ENCODE measurements around the gene ELK3. TPM values are rescaled to one million over a fixed set of nuclear protein-coding genes. Genes with fewer than 3 reads are reported as not detected.

The ELK3 gene
- polyA plus RNA-seq (2012; rRNA removed): 33.1 and 33.8 TPM in 2 replicates
- polyA plus RNA-seq (2012; cell fraction: cytosol; rRNA removed): 41.2 and 43.2 TPM in 2 replicates
- polyA plus RNA-seq (2012; cell fraction: nucleus; rRNA removed): 11.3 and 16.9 TPM in 2 replicates

DNA sequence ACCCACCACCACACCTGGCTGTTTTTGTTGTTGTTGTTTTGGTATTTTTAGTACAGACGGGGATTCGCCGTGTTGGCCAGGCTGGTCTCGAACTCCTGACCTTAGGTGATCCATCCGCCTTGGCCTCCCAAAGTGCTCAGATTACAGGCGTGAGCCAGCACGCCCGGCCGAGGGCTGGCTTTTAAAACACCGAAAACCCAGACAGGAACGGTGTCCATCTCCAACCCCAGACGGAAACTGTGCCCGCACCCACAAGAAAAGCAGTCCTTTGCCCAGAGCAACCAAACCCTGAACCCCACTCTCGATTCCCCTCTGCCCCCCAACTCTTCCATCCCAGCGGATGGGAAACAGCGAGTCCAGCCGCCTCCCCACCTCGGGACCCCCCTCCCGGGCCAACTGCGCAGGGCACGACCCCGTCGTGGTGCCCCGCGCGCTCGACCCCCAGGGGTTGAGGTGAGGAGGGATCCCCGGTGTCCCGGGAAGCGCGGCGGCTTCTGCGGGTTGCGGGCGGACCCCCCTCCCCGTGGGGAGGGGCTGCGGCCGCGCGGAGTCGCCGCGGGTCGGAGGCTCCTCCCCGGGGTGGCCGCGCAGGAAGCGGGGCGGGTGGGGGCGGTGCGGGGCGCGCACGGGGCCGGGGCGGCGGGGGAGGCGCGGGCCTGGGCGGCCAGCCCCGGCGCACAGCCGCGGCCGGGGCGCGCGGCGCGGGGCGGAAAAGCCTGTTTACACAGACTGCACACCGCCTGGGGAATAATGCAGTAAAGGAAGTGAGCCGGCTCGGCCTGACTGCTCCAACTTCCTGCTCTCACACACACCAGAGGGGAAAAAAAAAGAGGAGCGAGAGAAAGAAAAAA, at the start of gene ELK3:
Gene ELK3, plus strand, starts transcription at position 651 of the 851 bp plus-strand sequence.
- peaks cover 37% of the 10 kb centered on the region for H3K79me2 ChIP-seq (ENCODE audit: insufficient read depth)
- peak within 1 kb of the TSS; percentile 93 for H2AFZ ChIP-seq (ENCODE audit: low read depth)
- ChIA-PET POLR2A (no interaction called here), CTCF (interaction anchor here (6.0 kb wide), 1 partner anchor 22 kb away, joined by 30 read pairs; no protein-coding TSS in a partner anchor)
- H3K4me1 ChIP-seq (ENCODE audit: control insufficient read depth in 1 of 2, insufficient read depth in 2 of 2, low read depth in 1 of 2, low read length in 1 of 2): peaks cover 6 to 22% of the 10 kb centered on the region in 2 experiments; a peak in 3 of 4 replicates
- no peaks in the 10 kb centered on the region for H3K9me2 ChIP-seq
- no peaks in the 10 kb centered on the region for H3K9me3 ChIP-seq
- no peaks in the 10 kb centered on the region for H4K20me1 ChIP-seq (ENCODE audit: insufficient read depth)
- TF ChIP-seq RXRA (IDR thresholded peaks at IDR 0.05; ENCODE audit: borderline replicate concordance, low read depth) (no peak), TAF1 (IDR thresholded peaks at IDR 0.05; ENCODE audit: borderline replicate concordance, low read depth, low read length) (peak; percentile 36; the same call in 1 of the 2 replicates), MXI1 (IDR thresholded peaks at IDR 0.05; ENCODE audit: low read depth, low read length) (peak; percentile 52; the same call in 1 of the 2 replicates), GABPA (IDR thresholded peaks at IDR 0.05; ENCODE audit: low read depth) (peak; percentile 39; the same call in 1 of the 2 replicates), CHD2 (IDR thresholded peaks at IDR 0.05; ENCODE audit: low read length, partially characterized antibody) (peak; percentile 39), SIN3A (IDR thresholded peaks at IDR 0.05; ENCODE audit: borderline replicate concordance, low read depth, low read length) (peak; percentile 67; the same call in 1 of the 2 replicates), POLR2AphosphoS5 (IDR thresholded peaks at IDR 0.05; ENCODE audit: low read depth, low read length) (0 out of 2 replicates have a peak, but pooled peaks have one; percentile 32)
- TF ChIP-seq, protein P1, sequence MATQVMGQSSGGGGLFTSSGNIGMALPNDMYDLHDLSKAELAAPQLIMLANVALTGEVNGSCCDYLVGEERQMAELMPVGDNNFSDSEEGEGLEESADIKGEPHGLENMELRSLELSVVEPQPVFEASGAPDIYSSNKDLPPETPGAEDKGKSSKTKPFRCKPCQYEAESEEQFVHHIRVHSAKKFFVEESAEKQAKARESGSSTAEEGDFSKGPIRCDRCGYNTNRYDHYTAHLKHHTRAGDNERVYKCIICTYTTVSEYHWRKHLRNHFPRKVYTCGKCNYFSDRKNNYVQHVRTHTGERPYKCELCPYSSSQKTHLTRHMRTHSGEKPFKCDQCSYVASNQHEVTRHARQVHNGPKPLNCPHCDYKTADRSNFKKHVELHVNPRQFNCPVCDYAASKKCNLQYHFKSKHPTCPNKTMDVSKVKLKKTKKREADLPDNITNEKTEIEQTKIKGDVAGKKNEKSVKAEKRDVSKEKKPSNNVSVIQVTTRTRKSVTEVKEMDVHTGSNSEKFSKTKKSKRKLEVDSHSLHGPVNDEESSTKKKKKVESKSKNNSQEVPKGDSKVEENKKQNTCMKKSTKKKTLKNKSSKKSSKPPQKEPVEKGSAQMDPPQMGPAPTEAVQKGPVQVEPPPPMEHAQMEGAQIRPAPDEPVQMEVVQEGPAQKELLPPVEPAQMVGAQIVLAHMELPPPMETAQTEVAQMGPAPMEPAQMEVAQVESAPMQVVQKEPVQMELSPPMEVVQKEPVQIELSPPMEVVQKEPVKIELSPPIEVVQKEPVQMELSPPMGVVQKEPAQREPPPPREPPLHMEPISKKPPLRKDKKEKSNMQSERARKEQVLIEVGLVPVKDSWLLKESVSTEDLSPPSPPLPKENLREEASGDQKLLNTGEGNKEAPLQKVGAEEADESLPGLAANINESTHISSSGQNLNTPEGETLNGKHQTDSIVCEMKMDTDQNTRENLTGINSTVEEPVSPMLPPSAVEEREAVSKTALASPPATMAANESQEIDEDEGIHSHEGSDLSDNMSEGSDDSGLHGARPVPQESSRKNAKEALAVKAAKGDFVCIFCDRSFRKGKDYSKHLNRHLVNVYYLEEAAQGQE (IDR thresholded peaks at IDR 0.05; ENCODE audit: low read depth, low read length): no peak
- H3F3A ChIP-seq (replicated peaks; ENCODE audit: insufficient read depth): peaks cover 41% of the 10 kb centered on the region
- no peaks in the 10 kb centered on the region for H3K27me3 ChIP-seq (ENCODE audit: insufficient read depth)
- 23% methylated on average over 37 of the region's 75 CpGs for WGBS (ENCODE audit: low lambda C conversion rate)
- peak within 1 kb of the TSS; percentile 92 to 100 for H3K27ac ChIP-seq (ENCODE audit: low read depth in 2 of 2, low read length in 1 of 2)
- H3K4me2 ChIP-seq: peak within 1 kb of the TSS; percentile 87
- peak within 1 kb of the TSS; percentile 87 to 95 for H3K4me3 ChIP-seq (ENCODE audit: low read depth in 2 of 2, low read length in 1 of 2)
- peak; percentile 94 for DNase-seq
- H3K36me3 ChIP-seq (replicated peaks in 1 of 2; ENCODE audit: control insufficient read depth in 1 of 2, insufficient read depth in 2 of 2, low read length in 1 of 2): no peaks in the 10 kb centered on the region
- peak within 1 kb of the TSS; percentile 98 for H3K9ac ChIP-seq

DNA sequence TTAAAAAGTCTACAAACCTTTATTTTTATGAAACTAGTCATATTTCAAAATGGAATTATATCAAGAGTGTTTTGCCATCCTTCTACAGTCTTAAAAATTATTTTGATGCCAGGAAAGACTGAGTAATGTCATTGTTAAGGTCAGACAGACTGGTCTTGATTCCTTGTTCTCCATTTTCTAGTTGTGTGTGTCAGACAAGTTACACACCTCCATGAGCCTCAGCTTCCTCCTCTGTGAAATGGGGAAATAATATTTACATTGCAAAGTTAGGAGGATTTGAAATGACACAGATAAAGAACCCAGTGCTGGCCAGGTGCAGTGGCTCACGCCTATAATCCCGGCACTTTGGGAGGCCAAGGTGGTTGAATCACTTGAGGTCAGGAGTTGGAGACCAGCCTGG, 47.4 kb upstream of the ELK3 start:
- CTCF ChIA-PET: no interaction called here
- TF ChIP-seq RFX5 (IDR thresholded peaks at IDR 0.05; ENCODE audit: low read length) (no peak), EP300 (IDR thresholded peaks at IDR 0.05; ENCODE audit: borderline replicate concordance in 1 of 2, low read depth in 1 of 2, low read length in 1 of 2) (no peak), FOXJ3 (CRISPR knock-in tag; IDR thresholded peaks at IDR 0.05) (no peak), JUND (IDR thresholded peaks at IDR 0.05) (no peak), POLR2AphosphoS5 (IDR thresholded peaks at IDR 0.05; ENCODE audit: low read depth, low read length) (no peak)
- TF ChIP-seq, protein P2, sequence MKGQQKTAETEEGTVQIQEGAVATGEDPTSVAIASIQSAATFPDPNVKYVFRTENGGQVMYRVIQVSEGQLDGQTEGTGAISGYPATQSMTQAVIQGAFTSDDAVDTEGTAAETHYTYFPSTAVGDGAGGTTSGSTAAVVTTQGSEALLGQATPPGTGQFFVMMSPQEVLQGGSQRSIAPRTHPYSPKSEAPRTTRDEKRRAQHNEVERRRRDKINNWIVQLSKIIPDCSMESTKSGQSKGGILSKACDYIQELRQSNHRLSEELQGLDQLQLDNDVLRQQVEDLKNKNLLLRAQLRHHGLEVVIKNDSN (IDR thresholded peaks at IDR 0.05; ENCODE audit: borderline replicate concordance, low read depth): no peak
- TF ChIP-seq, protein P3, sequence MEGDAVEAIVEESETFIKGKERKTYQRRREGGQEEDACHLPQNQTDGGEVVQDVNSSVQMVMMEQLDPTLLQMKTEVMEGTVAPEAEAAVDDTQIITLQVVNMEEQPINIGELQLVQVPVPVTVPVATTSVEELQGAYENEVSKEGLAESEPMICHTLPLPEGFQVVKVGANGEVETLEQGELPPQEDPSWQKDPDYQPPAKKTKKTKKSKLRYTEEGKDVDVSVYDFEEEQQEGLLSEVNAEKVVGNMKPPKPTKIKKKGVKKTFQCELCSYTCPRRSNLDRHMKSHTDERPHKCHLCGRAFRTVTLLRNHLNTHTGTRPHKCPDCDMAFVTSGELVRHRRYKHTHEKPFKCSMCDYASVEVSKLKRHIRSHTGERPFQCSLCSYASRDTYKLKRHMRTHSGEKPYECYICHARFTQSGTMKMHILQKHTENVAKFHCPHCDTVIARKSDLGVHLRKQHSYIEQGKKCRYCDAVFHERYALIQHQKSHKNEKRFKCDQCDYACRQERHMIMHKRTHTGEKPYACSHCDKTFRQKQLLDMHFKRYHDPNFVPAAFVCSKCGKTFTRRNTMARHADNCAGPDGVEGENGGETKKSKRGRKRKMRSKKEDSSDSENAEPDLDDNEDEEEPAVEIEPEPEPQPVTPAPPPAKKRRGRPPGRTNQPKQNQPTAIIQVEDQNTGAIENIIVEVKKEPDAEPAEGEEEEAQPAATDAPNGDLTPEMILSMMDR (IDR thresholded peaks at IDR 0.05): no peak
- TF ChIP-seq, protein P1 (IDR thresholded peaks at IDR 0.05; ENCODE audit: low read depth, low read length): no peak

More for the DNA sequence above, 47.4 kb upstream of the ELK3 start:
- H3K27ac ChIP-seq (ENCODE audit: low read depth in 2 of 2, low read length in 1 of 2): no peak overlapping the region
- no peaks in the 10 kb centered on the region for H3K27me3 ChIP-seq (ENCODE audit: insufficient read depth)
- no peaks in the 10 kb centered on the region for H3F3A ChIP-seq (replicated peaks; ENCODE audit: insufficient read depth)
- H3K4me3 ChIP-seq (ENCODE audit: low read depth in 2 of 2, low read length in 1 of 2): no peak overlapping the region
- no peaks in the 10 kb centered on the region for H3K9me2 ChIP-seq
- DNase-seq: no peak
- no peaks in the 10 kb centered on the region for H4K20me1 ChIP-seq (ENCODE audit: insufficient read depth)
- H3K79me2 ChIP-seq (ENCODE audit: insufficient read depth): no peaks in the 10 kb centered on the region
- no peaks in the 10 kb centered on the region for H3K9me3 ChIP-seq
- H3K36me3 ChIP-seq (replicated peaks in 1 of 2; ENCODE audit: control insufficient read depth in 1 of 2, insufficient read depth in 2 of 2, low read length in 1 of 2): no peaks in the 10 kb centered on the region
- WGBS (ENCODE audit: low lambda C conversion rate): 94% methylated on average over 2 of the region's 2 CpGs
- POLR2A ChIA-PET: no interaction called here
- no peak overlapping the region for H2AFZ ChIP-seq (ENCODE audit: low read depth)
- H3K4me1 ChIP-seq (ENCODE audit: control insufficient read depth in 1 of 2, insufficient read depth in 2 of 2, low read depth in 1 of 2, low read length in 1 of 2): no peaks in the 10 kb centered on the region
- no peak overlapping the region for H3K9ac ChIP-seq
- H3K4me2 ChIP-seq: no peak overlapping the region

Measured in SK-N-SH (cell line).